ENCODE measurements around the gene ANKRD6.

DNA sequence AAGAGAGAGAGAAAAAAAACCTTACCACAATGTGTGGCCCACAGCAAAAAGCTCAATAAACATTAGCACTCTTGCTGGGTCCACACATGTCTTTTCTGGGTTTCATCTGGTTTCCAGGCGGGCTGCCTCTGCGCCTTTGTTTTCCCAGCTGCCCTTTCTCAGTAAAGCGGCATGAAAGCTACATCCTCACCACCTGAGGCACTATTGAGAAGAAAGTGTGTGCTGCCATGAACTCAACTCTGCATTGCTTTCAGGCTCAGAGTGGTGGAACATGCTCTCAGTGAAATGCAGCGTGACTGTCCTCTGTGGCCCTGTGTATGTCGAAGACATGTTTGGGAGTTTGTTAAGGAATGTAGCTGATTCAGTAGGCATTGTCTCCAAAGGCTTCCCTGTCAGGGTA is 103.3 kb downstream of the ANKRD6 start:
- TF ChIP-seq, protein P1, sequence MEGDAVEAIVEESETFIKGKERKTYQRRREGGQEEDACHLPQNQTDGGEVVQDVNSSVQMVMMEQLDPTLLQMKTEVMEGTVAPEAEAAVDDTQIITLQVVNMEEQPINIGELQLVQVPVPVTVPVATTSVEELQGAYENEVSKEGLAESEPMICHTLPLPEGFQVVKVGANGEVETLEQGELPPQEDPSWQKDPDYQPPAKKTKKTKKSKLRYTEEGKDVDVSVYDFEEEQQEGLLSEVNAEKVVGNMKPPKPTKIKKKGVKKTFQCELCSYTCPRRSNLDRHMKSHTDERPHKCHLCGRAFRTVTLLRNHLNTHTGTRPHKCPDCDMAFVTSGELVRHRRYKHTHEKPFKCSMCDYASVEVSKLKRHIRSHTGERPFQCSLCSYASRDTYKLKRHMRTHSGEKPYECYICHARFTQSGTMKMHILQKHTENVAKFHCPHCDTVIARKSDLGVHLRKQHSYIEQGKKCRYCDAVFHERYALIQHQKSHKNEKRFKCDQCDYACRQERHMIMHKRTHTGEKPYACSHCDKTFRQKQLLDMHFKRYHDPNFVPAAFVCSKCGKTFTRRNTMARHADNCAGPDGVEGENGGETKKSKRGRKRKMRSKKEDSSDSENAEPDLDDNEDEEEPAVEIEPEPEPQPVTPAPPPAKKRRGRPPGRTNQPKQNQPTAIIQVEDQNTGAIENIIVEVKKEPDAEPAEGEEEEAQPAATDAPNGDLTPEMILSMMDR (IDR thresholded peaks at IDR 0.05): no peak
- TF ChIP-seq POLR2A (IDR thresholded peaks at IDR 0.05): no peak
